Measurements from ENCODE around the gene PTPN14.

DNA sequence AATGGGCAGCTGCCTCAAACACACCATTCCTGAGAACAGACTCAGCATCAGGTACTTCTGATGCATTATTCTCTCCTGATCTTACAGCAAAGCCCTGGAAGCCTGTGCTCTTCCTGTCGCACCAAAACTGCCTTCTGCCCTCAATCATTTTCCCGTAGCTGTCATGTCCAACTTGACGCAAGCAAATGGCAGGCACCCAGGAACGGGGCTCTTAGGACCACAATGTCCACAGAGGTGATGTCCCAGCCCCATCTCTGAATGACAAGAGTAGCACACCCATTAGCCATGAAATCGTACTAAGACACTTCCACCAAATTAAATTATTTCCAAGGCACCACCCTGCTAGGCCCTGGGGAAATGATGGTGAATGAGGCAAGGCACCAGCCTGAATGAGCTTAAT lies 47.1 kb downstream of the PTPN14 start:
- TF ChIP-seq, protein P1, sequence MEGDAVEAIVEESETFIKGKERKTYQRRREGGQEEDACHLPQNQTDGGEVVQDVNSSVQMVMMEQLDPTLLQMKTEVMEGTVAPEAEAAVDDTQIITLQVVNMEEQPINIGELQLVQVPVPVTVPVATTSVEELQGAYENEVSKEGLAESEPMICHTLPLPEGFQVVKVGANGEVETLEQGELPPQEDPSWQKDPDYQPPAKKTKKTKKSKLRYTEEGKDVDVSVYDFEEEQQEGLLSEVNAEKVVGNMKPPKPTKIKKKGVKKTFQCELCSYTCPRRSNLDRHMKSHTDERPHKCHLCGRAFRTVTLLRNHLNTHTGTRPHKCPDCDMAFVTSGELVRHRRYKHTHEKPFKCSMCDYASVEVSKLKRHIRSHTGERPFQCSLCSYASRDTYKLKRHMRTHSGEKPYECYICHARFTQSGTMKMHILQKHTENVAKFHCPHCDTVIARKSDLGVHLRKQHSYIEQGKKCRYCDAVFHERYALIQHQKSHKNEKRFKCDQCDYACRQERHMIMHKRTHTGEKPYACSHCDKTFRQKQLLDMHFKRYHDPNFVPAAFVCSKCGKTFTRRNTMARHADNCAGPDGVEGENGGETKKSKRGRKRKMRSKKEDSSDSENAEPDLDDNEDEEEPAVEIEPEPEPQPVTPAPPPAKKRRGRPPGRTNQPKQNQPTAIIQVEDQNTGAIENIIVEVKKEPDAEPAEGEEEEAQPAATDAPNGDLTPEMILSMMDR (conservative IDR thresholded peaks at IDR 0.05 in 1 of 2, IDR thresholded peaks at IDR 0.05 in 1 of 2; ENCODE audit: extremely low read depth in 1 of 2, insufficient read depth in 1 of 2, low read depth in 1 of 2, low read length in 2 of 2) = no peak
- TF ChIP-seq EZH2 (IDR thresholded peaks at IDR 0.05; ENCODE audit: borderline replicate concordance, low read length) = no peak
